Activated CD4-positive, alpha-beta T cell treated with anti-CD3 and anti-CD28 coated beads, Interleukin-2, amount 10 ng/mL, durations not matched to agents 24 days and 14 days (primary cell): ENCODE data around the gene TMEM87B. TPM values are rescaled to one million over a fixed set of nuclear protein-coding genes. Genes with fewer than 3 reads are reported as not detected.
"Not testable (repeated sequence)": the region's sequence is repeated elsewhere in the genome, so short reads cannot be mapped to it uniquely, and the experiment has no call there.

Experiments
- DNase-seq: peaks from one replicate; pipeline ENCODE4 v3.0.0; 2022
- H3K27ac Mint-ChIP-seq: one replicate; pipeline ENCODE4 v1.8.0; 2022; ENCODE audit warnings: mild to moderate bottlenecking, mixed read lengths
- H3K27me3 Mint-ChIP-seq: one replicate; pipeline ENCODE4 v1.8.0; 2022; ENCODE audit warnings: mixed read lengths
- H3K36me3 Mint-ChIP-seq: one replicate; pipeline ENCODE4 v1.8.0; 2022; ENCODE audit warnings: low read depth, mild to moderate bottlenecking, mixed read lengths
- H3K4me1 Mint-ChIP-seq: one replicate; pipeline ENCODE4 v1.8.0; 2021; ENCODE audit warnings: mixed read lengths
- H3K4me3 Mint-ChIP-seq: one replicate; pipeline ENCODE4 v1.8.0; 2022; ENCODE audit warnings: mild to moderate bottlenecking, moderate library complexity, mixed read lengths
- H3K9me3 Mint-ChIP-seq: one replicate; pipeline ENCODE4 v1.8.0; 2021; ENCODE audit warnings: mixed read lengths
- intact Hi-C: fragments of 100-400 bp; cut with micrococcal nuclease; formaldehyde crosslinking; loops from one replicate; pipeline ENCODE4 v1.15.1; 2023
- total RNA-seq: library from RNA; stranded (reverse); gene quantifications from 2 replicates; pipeline ENCODE4 v1.2.3, GENCODE V29; 2022

TMEM87B gene
- total RNA-seq, 1 donor from 2014 or later, result 13.9 TPM

DNA sequence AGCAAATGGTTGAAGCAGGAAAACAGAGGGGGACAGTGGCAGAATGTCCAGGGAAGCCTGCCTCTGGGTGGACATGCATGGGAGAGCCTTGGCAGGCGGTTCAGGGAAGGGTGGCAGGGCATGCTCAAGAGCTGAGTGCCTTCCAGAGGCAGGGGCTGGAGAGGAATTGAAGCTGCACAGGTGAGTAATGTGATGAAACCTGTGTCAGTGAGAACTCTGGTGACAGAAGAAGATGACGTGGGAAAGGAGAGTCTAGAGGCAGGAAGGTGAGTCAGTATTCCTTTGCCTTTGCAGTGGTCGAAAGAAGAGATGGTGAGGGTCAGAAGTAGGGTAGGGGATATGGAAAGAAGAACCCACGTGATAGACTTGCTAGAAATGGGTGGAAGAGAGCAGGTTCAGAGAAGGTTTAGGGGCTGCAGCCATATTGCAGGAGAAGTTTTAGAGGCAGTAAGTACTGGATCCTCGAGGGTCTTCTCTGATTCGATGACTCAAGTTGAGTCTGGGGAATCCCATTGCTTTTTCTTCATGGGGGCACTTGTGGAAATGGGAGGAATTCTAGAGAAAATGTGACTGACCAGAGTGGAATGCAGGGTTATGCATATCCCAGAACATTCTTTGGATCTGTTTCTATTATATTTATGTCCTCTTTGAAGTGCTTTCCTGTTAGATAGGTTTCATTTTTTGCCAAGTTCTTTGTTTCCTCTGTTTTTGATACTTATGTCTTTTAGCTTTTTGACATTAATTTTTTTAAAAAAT lies 37.4 kb downstream of the TMEM87B start:
- intact Hi-C loops, result loop anchor here (5.0 kb wide), 1 partner anchor 35 kb away; the partner anchor contains the start of gene TMEM87B
- no peak for DNase-seq
- Mint-ChIP-seq H3K27me3 (no peaks in the 10 kb centered on the region), H3K9me3 (no peaks in the 10 kb centered on the region), H3K4me3 (no peak overlapping the region), H3K36me3 (peaks cover 58% of the 10 kb centered on the region), H3K4me1 (peaks cover 20% of the 10 kb centered on the region), H3K27ac (peak overlapping the region; percentile 3)

DNA sequence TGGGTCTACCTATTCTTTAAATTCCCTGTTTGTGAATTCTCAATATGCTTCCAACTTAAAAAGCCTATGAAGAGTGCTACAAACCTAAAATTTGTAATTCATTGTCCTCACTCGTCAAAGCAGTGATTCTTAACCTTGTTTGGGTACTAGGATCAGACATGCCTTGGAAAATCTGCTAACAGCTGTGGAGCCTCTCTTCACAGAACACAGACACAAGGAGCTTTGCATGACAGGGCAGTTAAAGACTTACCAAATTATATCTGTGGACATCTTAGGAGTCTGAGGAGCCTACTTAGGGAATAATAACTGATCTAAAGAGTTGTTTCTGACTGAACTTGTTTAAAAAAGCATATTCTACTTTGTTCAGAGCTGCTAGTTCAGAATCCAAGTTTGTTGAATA lies 38.1 kb downstream of the TMEM87B start:
- Mint-ChIP-seq H3K36me3 (peaks cover 56% of the 10 kb centered on the region), H3K27me3 (no peaks in the 10 kb centered on the region), H3K27ac (no peak overlapping the region), H3K4me3 (no peak overlapping the region), H3K4me1 (peaks cover 20% of the 10 kb centered on the region), H3K9me3 (no peaks in the 10 kb centered on the region)
- DNase-seq, result no peak
- intact Hi-C loops, result loop anchor here (5.0 kb wide), 1 partner anchor 36 kb away; the partner anchor contains the start of gene TMEM87B

DNA sequence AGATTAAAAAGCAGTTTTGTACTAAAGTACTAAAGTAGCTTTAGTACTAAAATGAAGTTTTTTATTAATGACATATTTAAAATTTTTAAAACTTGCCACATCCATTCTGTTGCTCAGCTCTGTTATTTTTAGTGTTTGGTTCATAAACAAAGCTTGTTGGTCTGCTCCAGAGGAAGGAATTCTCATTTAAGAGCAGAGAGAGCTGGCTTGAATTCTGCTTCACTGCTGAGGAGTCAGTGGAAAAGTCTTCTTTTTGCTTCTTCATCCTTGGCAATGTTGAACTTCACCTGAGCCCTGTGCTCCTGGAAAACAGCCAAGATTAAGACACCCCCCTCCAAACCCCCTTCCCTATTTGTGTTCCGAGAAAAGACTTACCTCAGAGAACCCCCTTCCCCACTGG lies 40.6 kb downstream of the TMEM87B start:
- Mint-ChIP-seq H3K9me3 (no peaks in the 10 kb centered on the region), H3K4me1 (peaks cover 20% of the 10 kb centered on the region), H3K36me3 (peaks cover 49% of the 10 kb centered on the region), H3K27ac (no peak overlapping the region), H3K4me3 (no peak overlapping the region), H3K27me3 (no peaks in the 10 kb centered on the region)
- no peak for DNase-seq
- intact Hi-C loops, result no loop called here

DNA sequence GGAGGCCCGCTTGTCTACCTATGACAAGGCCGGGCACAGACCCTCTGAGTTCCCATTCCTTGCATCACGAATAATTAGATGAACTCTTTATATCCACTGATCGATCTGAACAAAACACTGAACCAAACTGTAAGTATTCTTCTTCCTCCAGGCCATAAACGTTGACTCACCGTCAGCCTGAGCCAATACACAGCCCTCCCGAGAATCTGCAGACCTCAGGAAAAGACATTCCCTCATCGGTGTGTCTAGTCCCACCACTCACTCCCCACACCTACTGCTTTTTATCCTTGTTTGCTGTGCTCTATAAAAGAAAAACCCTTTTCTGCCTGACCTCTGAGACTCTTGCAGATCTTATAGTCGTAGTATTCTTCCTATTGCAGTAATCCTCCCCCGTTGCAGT lies 41.0 kb downstream of the TMEM87B start:
- Mint-ChIP-seq H3K4me3 (no peak overlapping the region), H3K9me3 (no peaks in the 10 kb centered on the region), H3K27ac (no peak overlapping the region), H3K27me3 (no peaks in the 10 kb centered on the region), H3K36me3 (peaks cover 46% of the 10 kb centered on the region), H3K4me1 (peaks cover 20% of the 10 kb centered on the region)
- intact Hi-C loops, result no loop called here
- DNase-seq, result no peak

DNA sequence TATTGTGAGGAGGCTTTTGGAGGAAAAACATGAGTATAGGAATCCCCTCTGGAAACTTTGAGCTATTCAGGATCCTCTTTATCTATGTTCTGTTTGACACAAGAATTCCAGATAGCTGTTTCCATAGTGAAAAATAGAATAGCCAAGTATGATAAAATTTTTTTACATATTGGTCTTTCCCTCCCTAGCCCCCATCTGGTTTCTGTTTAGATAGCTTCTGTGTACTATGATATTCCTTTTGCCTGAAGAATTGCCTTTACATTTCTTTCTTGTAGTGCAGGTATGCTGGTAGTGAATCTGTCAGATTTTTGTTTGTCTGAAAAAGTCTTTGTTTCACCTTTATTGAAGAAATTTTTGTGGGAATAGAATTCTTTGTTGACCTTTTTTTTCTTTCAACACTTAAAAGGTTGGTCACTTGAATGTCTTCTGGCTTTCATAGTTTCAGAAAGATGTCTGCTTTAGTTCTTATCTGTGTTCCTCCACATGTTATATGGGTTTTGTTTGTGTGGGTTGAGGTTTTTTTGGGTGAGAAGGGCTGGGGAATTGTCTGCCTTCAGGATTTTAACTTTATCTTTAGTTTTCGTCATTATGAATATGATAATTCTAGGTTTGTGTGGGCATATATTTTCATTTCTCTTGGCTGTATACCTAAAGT lies 53.2 kb downstream of the TMEM87B start:
- intact Hi-C loops, result no loop called here
- Mint-ChIP-seq H3K27me3 (no peaks in the 10 kb centered on the region), H3K27ac (no peak overlapping the region), H3K4me1 (peaks cover 4% of the 10 kb centered on the region), H3K36me3 (peaks cover 73% of the 10 kb centered on the region), H3K4me3 (no peak overlapping the region), H3K9me3 (peaks cover 12% of the 10 kb centered on the region)
- DNase-seq, result no peak

DNA sequence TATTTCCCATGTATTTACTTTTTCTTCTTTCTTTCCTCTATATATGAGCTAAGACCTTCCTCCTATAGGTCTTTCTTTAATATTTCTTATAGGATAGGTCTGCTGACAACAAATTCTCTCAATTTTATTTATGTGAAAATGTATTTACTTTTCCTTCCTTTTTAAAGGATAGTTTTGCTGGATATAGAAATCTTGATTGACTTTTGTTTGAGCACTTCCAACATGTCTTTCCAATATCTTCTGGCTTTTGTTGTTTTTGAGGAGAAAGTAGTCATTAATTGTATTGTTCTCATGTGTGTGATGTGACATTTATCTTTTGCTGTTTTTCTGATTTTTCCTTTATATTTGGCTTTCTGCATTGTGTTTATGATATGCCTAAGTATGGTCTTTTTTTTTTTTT lies 54.2 kb downstream of the TMEM87B start:
- intact Hi-C loops, result no loop called here
- no peak for DNase-seq
- peaks cover 73% of the 10 kb centered on the region for H3K36me3 Mint-ChIP-seq
- peaks cover 12% of the 10 kb centered on the region for H3K9me3 Mint-ChIP-seq
- H3K4me1 Mint-ChIP-seq, result peaks cover 4% of the 10 kb centered on the region
- H3K27ac Mint-ChIP-seq, result no peak overlapping the region
- H3K27me3 Mint-ChIP-seq, result no peaks in the 10 kb centered on the region
- no peak overlapping the region for H3K4me3 Mint-ChIP-seq

DNA sequence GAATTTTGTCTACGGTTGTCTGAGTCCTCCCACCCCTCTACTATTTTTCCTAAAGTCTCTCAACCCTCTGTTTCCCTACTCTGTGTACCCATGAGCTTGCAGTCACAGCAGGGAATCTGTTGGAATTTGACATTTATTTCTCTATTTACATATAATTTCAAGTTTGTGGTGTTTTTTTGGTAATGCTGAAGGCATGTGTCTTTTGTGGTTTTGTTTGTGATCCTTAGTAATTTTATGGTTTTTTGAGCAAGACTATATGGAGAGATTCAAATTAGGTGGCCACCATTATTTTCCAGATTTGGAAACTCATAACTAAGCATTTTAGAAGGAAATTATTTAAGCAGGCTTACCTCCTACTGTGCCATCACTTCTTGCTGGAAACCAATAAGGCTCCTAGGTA lies 55.9 kb downstream of the TMEM87B start:
- no peak for DNase-seq
- Mint-ChIP-seq H3K9me3 (peaks cover 12% of the 10 kb centered on the region), H3K27ac (no peak overlapping the region), H3K27me3 (no peaks in the 10 kb centered on the region), H3K4me1 (peaks cover 4% of the 10 kb centered on the region), H3K36me3 (peaks cover 68% of the 10 kb centered on the region), H3K4me3 (no peak overlapping the region)
- intact Hi-C loops, result no loop called here

DNA sequence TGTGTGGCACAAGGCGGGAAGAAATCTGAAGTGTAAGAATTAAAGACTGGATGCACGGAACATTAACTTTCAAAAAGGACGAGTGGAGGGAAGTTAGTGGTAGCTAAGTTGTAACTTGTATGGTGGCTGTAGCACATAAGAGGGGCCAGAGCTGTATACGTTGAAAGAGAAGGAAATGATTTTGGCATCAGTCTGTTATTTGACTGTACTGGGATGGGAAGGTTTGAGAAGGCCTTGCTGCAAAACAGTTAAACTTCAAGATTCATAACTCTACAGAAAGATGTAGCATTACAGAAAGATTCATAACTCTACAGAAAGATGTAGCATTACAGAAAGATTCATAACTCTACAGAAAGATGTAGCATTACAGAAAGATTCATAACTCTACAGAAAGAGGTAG lies 58.3 kb downstream of the TMEM87B start:
- H3K27ac Mint-ChIP-seq, intact Hi-C loops, H3K27me3 Mint-ChIP-seq, H3K4me3 Mint-ChIP-seq, H3K9me3 Mint-ChIP-seq, DNase-seq, H3K4me1 Mint-ChIP-seq: not testable (repeated sequence)
- H3K36me3 Mint-ChIP-seq, result peaks cover 62% of the 10 kb centered on the region

DNA sequence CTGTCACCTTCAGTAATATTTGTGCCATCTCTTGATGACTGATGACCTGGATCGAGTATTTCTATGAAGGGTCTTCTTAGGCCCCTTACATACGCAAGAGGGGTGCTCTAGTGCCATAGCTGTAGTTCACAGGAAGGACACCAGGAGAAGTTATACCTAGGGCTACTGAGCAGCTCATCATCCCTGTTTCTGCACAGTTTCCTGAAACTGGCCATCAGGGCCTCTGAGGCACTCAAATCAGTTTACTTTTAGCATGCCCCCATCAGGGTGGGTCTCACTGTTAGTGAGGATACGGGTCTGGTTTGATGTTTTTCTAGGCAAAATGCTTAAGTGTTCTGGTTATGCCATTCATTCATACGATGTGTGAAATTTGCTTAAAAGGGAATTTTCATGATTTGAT lies 63.1 kb downstream of the TMEM87B start:
- H3K9me3 Mint-ChIP-seq, result no peaks in the 10 kb centered on the region
- H3K4me1 Mint-ChIP-seq, result peaks cover under 1% of the 10 kb centered on the region
- intact Hi-C loops, result no loop called here
- no peak overlapping the region for H3K27ac Mint-ChIP-seq
- peaks cover 19% of the 10 kb centered on the region for H3K36me3 Mint-ChIP-seq
- H3K4me3 Mint-ChIP-seq, result no peak overlapping the region
- DNase-seq, result no peak
- no peaks in the 10 kb centered on the region for H3K27me3 Mint-ChIP-seq

DNA sequence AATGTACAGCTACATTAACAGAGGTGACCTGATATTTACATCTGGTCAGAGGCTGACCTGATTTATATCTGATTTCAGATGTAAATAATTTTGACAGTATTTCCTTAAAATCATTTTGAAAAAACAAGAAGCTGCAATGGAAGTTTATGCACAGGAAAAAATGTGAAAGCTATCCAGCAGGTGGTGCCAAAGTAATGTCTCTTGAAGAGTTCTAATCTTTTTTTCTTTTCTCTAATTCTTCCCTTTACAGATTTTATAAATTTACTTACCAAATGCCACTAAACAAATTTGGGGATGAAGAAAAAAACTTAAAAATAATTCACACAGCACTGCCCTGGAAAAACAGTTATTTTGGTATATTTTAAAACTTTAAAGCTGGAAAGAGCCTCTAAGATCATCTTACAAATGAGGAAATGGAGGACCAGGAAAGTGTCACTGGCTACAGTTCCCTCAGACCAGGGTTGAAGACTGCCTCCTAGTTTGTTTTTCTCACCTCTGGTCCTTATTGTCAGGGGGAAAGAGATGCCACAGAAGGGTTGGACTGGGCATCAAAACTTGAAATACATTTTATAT lies 66.7 kb downstream of the TMEM87B start:
- Mint-ChIP-seq H3K4me3 (no peak overlapping the region), H3K27ac (no peak overlapping the region), H3K36me3 (peaks cover 18% of the 10 kb centered on the region), H3K9me3 (peaks cover 3% of the 10 kb centered on the region), H3K4me1 (peaks cover 5% of the 10 kb centered on the region), H3K27me3 (no peaks in the 10 kb centered on the region)
- peak; percentile 86 for DNase-seq
- intact Hi-C loops, result loop anchor here (2.0 kb wide), 1 partner anchor 133 kb away; the partner anchor contains the start of gene ZC3H8

DNA sequence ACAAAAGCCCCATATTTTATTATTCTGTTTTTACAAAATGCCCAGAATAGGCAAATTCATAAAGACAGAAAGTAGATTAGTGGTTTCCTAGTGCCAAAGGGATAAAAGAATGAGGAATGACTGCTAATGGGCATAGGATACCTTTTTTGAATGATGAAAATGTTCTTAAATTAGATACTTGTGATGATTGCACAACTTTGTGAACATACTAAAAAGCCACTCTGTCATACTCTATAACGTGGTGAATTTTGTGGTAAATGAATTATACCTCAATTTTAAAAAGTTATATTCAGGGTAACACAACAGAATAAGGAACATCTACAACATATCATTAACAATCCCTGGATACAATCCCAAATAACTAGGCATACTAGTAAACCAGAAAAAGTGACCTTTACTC lies 74.0 kb downstream of the TMEM87B start:
- H3K4me1 Mint-ChIP-seq, result peaks cover 6% of the 10 kb centered on the region
- no peak for DNase-seq
- H3K36me3 Mint-ChIP-seq, result peaks cover 5% of the 10 kb centered on the region
- H3K27ac Mint-ChIP-seq, result no peak overlapping the region
- H3K4me3 Mint-ChIP-seq, result no peak overlapping the region
- intact Hi-C loops, result no loop called here
- H3K9me3 Mint-ChIP-seq, result peaks cover 14% of the 10 kb centered on the region
- H3K27me3 Mint-ChIP-seq, result no peaks in the 10 kb centered on the region

DNA sequence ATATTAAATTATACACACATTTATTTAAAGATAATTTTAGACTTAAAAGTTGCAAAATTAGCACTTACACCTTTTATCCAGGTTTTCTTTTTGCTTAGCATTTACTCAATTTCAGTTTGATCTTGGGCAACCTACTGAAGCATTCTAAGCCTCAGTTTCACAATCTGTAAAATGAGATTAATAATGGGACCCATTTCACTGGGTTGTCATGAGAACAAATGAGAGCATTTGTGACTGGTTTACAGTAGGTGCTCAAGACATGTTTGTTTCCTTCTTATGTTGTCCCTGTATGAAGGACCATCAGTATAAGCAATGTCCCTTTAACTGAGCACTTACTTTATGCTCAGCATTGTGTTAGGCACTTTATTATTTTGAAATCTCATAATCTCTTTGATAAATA lies 78.3 kb downstream of the TMEM87B start:
- DNase-seq, result no peak
- peaks cover 11% of the 10 kb centered on the region for H3K27me3 Mint-ChIP-seq
- no peak overlapping the region for H3K4me3 Mint-ChIP-seq
- intact Hi-C loops, result no loop called here
- H3K4me1 Mint-ChIP-seq, result peaks cover 12% of the 10 kb centered on the region
- H3K27ac Mint-ChIP-seq, result no peak overlapping the region
- peaks cover 6% of the 10 kb centered on the region for H3K36me3 Mint-ChIP-seq
- peaks cover 4% of the 10 kb centered on the region for H3K9me3 Mint-ChIP-seq

DNA sequence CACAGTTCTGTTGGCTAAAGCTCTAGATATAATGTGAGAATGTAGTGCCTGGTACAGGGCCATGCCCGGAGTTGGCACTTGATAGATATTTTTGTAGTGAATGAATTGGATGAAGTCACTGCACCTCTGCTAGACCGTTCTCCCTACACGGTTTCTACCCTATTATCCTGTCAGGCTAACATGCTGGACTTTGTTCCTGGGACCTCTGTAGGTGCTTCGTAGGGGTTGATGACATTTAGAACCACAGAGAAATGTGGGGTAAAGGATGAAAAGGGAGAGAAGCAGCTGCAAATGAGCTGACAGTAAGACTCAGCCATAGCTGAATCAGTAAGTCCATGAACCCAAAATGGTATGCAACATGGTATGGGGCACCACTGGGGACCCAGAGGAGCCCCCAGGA lies 79.1 kb downstream of the TMEM87B start:
- peak; percentile 48 for DNase-seq
- Mint-ChIP-seq H3K27me3 (peaks cover 15% of the 10 kb centered on the region), H3K27ac (no peak overlapping the region), H3K4me1 (peaks cover 12% of the 10 kb centered on the region), H3K36me3 (peaks cover 6% of the 10 kb centered on the region), H3K9me3 (peaks cover 3% of the 10 kb centered on the region), H3K4me3 (no peak overlapping the region)
- intact Hi-C loops, result no loop called here

DNA sequence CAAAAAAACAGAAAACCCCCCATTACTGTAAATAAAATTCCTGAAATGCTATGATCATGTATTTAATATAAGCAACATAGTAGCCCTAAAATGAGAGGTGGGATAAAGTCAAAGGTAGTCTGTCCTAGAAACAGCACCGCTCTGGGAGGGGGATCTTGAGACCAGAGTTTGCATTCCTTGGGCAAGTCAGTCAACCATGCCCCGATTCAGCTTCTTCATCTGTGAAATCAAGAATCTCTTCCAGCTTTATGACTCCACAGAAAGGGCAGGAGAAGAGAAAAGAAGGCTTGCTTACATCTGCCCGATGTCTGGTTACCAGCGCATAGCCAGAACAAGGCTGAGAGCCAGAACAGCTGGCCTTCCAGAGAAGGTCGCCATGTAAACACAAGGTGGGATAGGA lies 81.0 kb downstream of the TMEM87B start:
- intact Hi-C loops, result no loop called here
- Mint-ChIP-seq H3K9me3 (peaks cover 3% of the 10 kb centered on the region), H3K27ac (no peak overlapping the region), H3K27me3 (peaks cover 25% of the 10 kb centered on the region), H3K36me3 (peaks cover 6% of the 10 kb centered on the region), H3K4me1 (peaks cover 12% of the 10 kb centered on the region), H3K4me3 (no peak overlapping the region)
- DNase-seq, result no peak
